Gastroesophageal sphincter (tissue), 3 donors: Measurements from ENCODE around the gene CMTM7.

ENCODE experiments used
- CTCF ChIP-seq, 4 experiments: fragments of 200-600 bp in 2 of 4; fragments of 450-650 bp in 2 of 4; sonication (generic) in 1 of 4; IDR thresholded peaks; one replicate each; pipeline ENCODE4 v1.5.1; 2017 to 2019; ENCODE audit warnings: antibody characterized with exemption in 4 of 4, mild to moderate bottlenecking in 2 of 4, moderate library complexity in 2 of 4
- EP300 ChIP-seq: sonication (generic); formaldehyde crosslinking; IDR thresholded peaks from one replicate; pipeline ENCODE4 v1.6.1; 2017; ENCODE audit warnings: antibody characterized with exemption, mild to moderate bottlenecking

GRCh38 chr3:32455609-32456428 lies 64.2 kb downstream of the CMTM7 start:
- no peak for TF ChIP-seq CTCF (IDR thresholded peaks at IDR 0.05)
- TF ChIP-seq EP300 = no peak
